Endodermal cell (in vitro differentiated cells): Measurements from ENCODE around the gene EIPR1. TPM values are rescaled to one million over a fixed set of nuclear protein-coding genes. Genes with fewer than 3 reads are reported as not detected.

Experiments used
- DNase-seq: peaks from one replicate; pipeline ENCODE4 v3.0.0-alpha.2; 2017
- H3K27ac ChIP-seq: 2 replicates; pipeline ENCODE4 v1.5.1; 2013; ENCODE audit warnings: mild to moderate bottlenecking, low read depth, low read length, moderate library complexity
- H3K27me3 ChIP-seq: 2 replicates; pipeline ENCODE4 v1.6.1; 2013; ENCODE audit warnings: mild to moderate bottlenecking, low read length, moderate library complexity; ENCODE audit not compliant: insufficient read depth, control insufficient read depth, poor library complexity, severe bottlenecking
- H3K36me3 ChIP-seq: 2 replicates; pipeline ENCODE4 v1.7.0; 2013; ENCODE audit warnings: mild to moderate bottlenecking, low read length, moderate library complexity; ENCODE audit not compliant: control insufficient read depth, insufficient read depth
- H3K4me1 ChIP-seq: one replicate; pipeline ENCODE4 v1.7.0; 2013; ENCODE audit warnings: low read length; ENCODE audit not compliant: control insufficient read depth, insufficient read depth
- H3K4me3 ChIP-seq: 2 replicates; pipeline ENCODE4 v1.5.1; 2013; ENCODE audit warnings: mild to moderate bottlenecking, low read length, moderate library complexity
- H3K9ac ChIP-seq: 2 replicates; pipeline ENCODE4 v1.6.1; 2013; ENCODE audit warnings: mild to moderate bottlenecking, low read length, moderate library complexity; ENCODE audit not compliant: poor library complexity, severe bottlenecking; ENCODE audit errors: extremely low read depth
- H3K9me3 ChIP-seq: 2 replicates; pipeline ENCODE4 v1.6.1; 2013; ENCODE audit warnings: mild to moderate bottlenecking, low read length, moderate library complexity; ENCODE audit not compliant: control insufficient read depth
- H3K27ac Mint-ChIP-seq: 2 replicates; pipeline ENCODE4 v1.8.0; 2020; ENCODE audit warnings: mixed read lengths
- H3K27me3 Mint-ChIP-seq: 2 replicates; pipeline ENCODE4 v1.8.0; 2021; ENCODE audit warnings: mild to moderate bottlenecking, mixed read lengths; ENCODE audit not compliant: insufficient read depth
- H3K36me3 Mint-ChIP-seq: 2 replicates; pipeline ENCODE4 v1.8.0; 2020; ENCODE audit warnings: low read depth, mixed read lengths
- H3K4me1 Mint-ChIP-seq: 2 replicates; pipeline ENCODE4 v1.8.0; 2020; ENCODE audit warnings: mixed read lengths
- H3K4me3 Mint-ChIP-seq: 2 replicates; pipeline ENCODE4 v1.8.0; 2020; ENCODE audit warnings: mild to moderate bottlenecking, moderate library complexity, mixed read lengths
- H3K9me3 Mint-ChIP-seq: 2 replicates; pipeline ENCODE4 v1.8.0; 2020; ENCODE audit warnings: mild to moderate bottlenecking, mixed read lengths
- WGBS, 2 experiments: methylation state at CpG; one replicate each; pipeline versions ENCODE4 v1.1.5 to v1.1.7; 2013; ENCODE audit warnings: missing lambda C conversion rate in 2 of 2, mixed read lengths in 1 of 2; ENCODE audit not compliant: insufficient coverage in 1 of 2, insufficient read length in 1 of 2; 5-methylcytosine and 5-hydroxymethylcytosine counted together
- total RNA-seq, 2 donors: library from RNA; stranded (reverse); fragmentation: NEBNext Ultra II Directional in 1 of 2; extraction: Animal tissue kit (Norgen Biotek cat#: 25700) in 1 of 2; gene quantifications; 2 replicates in 1 of 2; 3 replicates in 1 of 2; pipeline ENCODE4 v1.2.1, GENCODE V29; 2021
- TF ChIP-seq, protein P1 (sequence below): fragments of 200-600 bp; sonication (generic); conservative IDR thresholded peaks from 2 replicates; pipeline ENCODE4 v1.5.0; 2021; ENCODE audit warnings: antibody characterized with exemption, mild to moderate bottlenecking

Gene EIPR1
- total RNA-seq, 2 donors from 2014 or later: 30.1 to 36.8 TPM

DNA sequence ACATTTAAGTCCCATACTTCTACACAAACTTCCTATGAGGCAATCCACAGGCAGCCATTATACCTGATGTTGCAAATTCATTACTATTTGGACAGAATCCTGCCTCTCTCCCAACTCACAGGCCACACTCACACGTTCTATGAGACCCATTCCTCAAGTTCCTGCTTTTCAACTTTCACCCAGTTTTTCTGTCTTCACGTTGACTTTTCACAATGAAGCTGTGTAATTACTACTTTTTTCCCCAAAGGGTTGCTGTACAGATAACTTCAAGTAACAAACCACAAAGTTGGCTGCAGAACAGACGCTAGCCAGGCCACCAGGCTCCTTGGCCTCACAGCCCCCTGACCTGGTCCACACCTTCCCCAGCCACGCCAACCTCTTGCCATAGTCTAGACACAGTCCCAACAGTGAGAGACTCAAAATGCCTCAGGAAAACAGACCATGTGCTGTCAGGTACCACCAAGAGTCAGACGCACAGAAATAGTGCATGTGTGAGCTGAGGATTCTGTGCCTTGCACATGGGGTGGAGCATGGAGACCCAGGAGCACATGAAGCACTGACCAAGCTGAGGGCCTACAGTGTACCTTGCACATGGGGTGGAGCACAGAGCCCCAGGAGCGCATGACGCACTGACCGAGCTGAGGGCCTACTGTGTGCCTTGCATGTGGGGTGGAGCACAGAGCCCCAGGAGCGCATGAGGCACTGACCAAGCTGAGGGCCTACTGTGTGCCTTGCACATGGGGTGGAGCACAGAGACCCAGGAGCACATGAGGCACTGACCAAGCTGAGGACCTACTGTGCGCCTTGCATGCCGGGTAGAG, 61.0 kb downstream of the EIPR1 start:
- Mint-ChIP-seq H3K36me3 (peaks cover 30% of the 10 kb centered on the region), H3K4me1 (no peaks in the 10 kb centered on the region), H3K27me3 (no peaks in the 10 kb centered on the region), H3K9me3 (no peaks in the 10 kb centered on the region), H3K4me3 (no peak overlapping the region), H3K27ac (no peak overlapping the region)
- TF ChIP-seq, protein P1, sequence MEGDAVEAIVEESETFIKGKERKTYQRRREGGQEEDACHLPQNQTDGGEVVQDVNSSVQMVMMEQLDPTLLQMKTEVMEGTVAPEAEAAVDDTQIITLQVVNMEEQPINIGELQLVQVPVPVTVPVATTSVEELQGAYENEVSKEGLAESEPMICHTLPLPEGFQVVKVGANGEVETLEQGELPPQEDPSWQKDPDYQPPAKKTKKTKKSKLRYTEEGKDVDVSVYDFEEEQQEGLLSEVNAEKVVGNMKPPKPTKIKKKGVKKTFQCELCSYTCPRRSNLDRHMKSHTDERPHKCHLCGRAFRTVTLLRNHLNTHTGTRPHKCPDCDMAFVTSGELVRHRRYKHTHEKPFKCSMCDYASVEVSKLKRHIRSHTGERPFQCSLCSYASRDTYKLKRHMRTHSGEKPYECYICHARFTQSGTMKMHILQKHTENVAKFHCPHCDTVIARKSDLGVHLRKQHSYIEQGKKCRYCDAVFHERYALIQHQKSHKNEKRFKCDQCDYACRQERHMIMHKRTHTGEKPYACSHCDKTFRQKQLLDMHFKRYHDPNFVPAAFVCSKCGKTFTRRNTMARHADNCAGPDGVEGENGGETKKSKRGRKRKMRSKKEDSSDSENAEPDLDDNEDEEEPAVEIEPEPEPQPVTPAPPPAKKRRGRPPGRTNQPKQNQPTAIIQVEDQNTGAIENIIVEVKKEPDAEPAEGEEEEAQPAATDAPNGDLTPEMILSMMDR: no peak
- Histone ChIP-seq H3K9me3 (no peaks in the 10 kb centered on the region), H3K36me3 (peaks cover 7% of the 10 kb centered on the region), H3K4me3 (no peak overlapping the region), H3K4me1 (no peaks in the 10 kb centered on the region), H3K27me3 (no peaks in the 10 kb centered on the region), H3K27ac (no peak overlapping the region), H3K9ac (no peak overlapping the region)
- no peak for DNase-seq
- 96 to 100% methylated on average over 6 to 11 of the region's 11 CpGs for WGBS, 2 experiments

DNA sequence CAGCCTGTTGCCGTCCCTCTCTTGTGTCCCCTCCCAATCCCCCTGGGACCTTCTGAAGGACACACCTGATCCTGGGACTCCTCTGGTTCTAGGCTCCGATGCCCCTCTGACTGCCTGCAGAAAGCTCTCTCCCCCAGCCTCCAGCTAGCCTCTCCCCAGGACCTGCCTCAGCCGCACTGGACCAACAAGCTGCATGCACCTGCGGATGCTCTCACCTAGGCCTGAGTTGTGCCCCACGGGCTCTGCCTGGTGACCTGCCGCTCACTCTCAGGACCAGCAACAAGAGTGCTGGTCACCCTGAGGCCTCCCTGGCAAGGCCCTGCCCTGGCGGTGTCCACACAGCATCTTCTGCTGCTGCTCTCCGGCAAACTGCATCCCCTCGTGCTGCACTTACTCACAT, 63.0 kb downstream of the EIPR1 start:
- Mint-ChIP-seq H3K27ac (no peak overlapping the region), H3K36me3 (peaks cover 33% of the 10 kb centered on the region), H3K4me3 (no peak overlapping the region), H3K9me3 (no peaks in the 10 kb centered on the region), H3K4me1 (no peaks in the 10 kb centered on the region), H3K27me3 (no peaks in the 10 kb centered on the region)
- no peak overlapping the region for H3K27ac ChIP-seq
- H3K9ac ChIP-seq: no peak overlapping the region
- H3K9me3 ChIP-seq: no peaks in the 10 kb centered on the region
- H3K4me1 ChIP-seq: no peaks in the 10 kb centered on the region
- H3K27me3 ChIP-seq: no peaks in the 10 kb centered on the region
- H3K4me3 ChIP-seq: no peak overlapping the region
- DNase-seq: no peak
- WGBS, 2 experiments: 93% methylated on average over 8 to 9 of the region's 9 CpGs
- peaks cover 10% of the 10 kb centered on the region for H3K36me3 ChIP-seq
- TF ChIP-seq, protein P1: no peak

DNA sequence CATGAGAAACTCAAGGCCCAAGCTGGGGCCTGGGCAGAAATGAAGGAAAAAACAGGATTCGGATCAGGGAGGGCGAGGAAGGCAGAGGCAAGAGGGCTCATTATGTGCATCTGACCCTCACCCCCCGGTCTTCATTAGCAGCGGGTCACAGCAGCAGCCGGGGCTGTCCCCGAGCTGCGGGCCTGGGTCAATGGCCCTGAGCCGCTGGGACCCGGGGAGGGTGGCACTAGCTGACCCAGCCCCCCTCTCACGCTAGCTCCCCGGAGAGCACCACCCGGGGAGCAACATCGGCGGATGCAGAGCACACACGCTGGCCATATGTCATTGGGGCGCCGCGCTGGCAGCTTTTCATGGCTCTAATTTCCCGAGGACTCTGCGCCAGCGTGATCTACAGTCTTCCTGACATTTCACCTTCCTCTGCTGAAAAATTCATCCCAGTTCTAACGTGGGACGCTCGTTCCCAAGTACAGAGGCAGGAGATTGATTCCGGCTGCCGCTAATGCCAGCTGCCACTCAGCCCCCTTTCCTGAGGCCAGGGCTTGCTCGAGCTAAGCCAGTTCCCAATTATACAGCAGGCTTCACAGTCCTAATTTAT, 63.7 kb downstream of the EIPR1 start:
- Mint-ChIP-seq H3K36me3 (peaks cover 27% of the 10 kb centered on the region), H3K4me3 (no peak overlapping the region), H3K27me3 (no peaks in the 10 kb centered on the region), H3K9me3 (no peaks in the 10 kb centered on the region), H3K4me1 (no peaks in the 10 kb centered on the region), H3K27ac (peak overlapping the region; percentile 74)
- no peak overlapping the region for H3K9ac ChIP-seq
- H3K27me3 ChIP-seq: no peaks in the 10 kb centered on the region
- WGBS, 2 experiments: 92 to 93% methylated on average over 21 to 27 of the region's 27 CpGs
- H3K4me3 ChIP-seq: no peak overlapping the region
- no peaks in the 10 kb centered on the region for H3K9me3 ChIP-seq
- no peak for DNase-seq
- TF ChIP-seq, protein P1: no peak
- H3K27ac ChIP-seq: peak overlapping the region; percentile 68
- H3K36me3 ChIP-seq: peaks cover 10% of the 10 kb centered on the region
- no peaks in the 10 kb centered on the region for H3K4me1 ChIP-seq
